ENCODE measurements around the gene CCDC83.

CCDC83 gene

GRCh38 chr11:85960678-85961077 is 105.5 kb downstream of the CCDC83 start:
- H3K4me3 ChIP-seq (replicated peaks; ENCODE audit: low read depth, low read length): no peak overlapping the region
- no peaks in the 10 kb centered on the region for H3K27me3 ChIP-seq (replicated peaks; ENCODE audit: control insufficient read depth, insufficient read depth, low read length)
- DNase-seq (ENCODE audit: extremely low read depth, insufficient read length): no peak
- H3K36me3 ChIP-seq (ENCODE audit: control insufficient read depth, insufficient read depth, low read length): peaks cover 8% of the 10 kb centered on the region
- TF ChIP-seq CTCF (IDR thresholded peaks at IDR 0.05; ENCODE audit: insufficient read depth, low read length, poor library complexity, severe bottlenecking): no peak

- no peak for DNase-seq (ENCODE audit: extremely low read depth, insufficient read length)
- peaks cover 10% of the 10 kb centered on the region for H3K36me3 ChIP-seq (ENCODE audit: control insufficient read depth, insufficient read depth, low read length)
Observed at GRCh38 chr11:85961130-85961529, 105.9 kb downstream of the CCDC83 start.

GRCh38 chr11:85961930-85962363 is 106.8 kb downstream of the CCDC83 start:
- no peaks in the 10 kb centered on the region for H3K27me3 ChIP-seq (replicated peaks; ENCODE audit: control insufficient read depth, insufficient read depth, low read length)
- DNase-seq (ENCODE audit: extremely low read depth, insufficient read length): no peak
- TF ChIP-seq CTCF (IDR thresholded peaks at IDR 0.05; ENCODE audit: insufficient read depth, low read length, poor library complexity, severe bottlenecking): no peak
- peaks cover 7% of the 10 kb centered on the region for H3K36me3 ChIP-seq (ENCODE audit: control insufficient read depth, insufficient read depth, low read length)
- H3K4me3 ChIP-seq (replicated peaks; ENCODE audit: low read depth, low read length): no peak overlapping the region

More at GRCh38 chr11:85961130-85961529, 105.9 kb downstream of the CCDC83 start:
- H3K4me3 ChIP-seq (replicated peaks; ENCODE audit: low read depth, low read length): no peak overlapping the region
- no peaks in the 10 kb centered on the region for H3K27me3 ChIP-seq (replicated peaks; ENCODE audit: control insufficient read depth, insufficient read depth, low read length)
- TF ChIP-seq CTCF (IDR thresholded peaks at IDR 0.05; ENCODE audit: insufficient read depth, low read length, poor library complexity, severe bottlenecking): no peak

GRCh38 chr11:85965202-85965601 is 110.0 kb downstream of the CCDC83 start:
- H3K27me3 ChIP-seq (replicated peaks; ENCODE audit: control insufficient read depth, insufficient read depth, low read length): no peaks in the 10 kb centered on the region
- H3K36me3 ChIP-seq (ENCODE audit: control insufficient read depth, insufficient read depth, low read length): peaks cover 10% of the 10 kb centered on the region
- H3K4me3 ChIP-seq (replicated peaks; ENCODE audit: low read depth, low read length): no peak overlapping the region
- no peak for TF ChIP-seq CTCF (IDR thresholded peaks at IDR 0.05; ENCODE audit: insufficient read depth, low read length, poor library complexity, severe bottlenecking)
- DNase-seq (ENCODE audit: extremely low read depth, insufficient read length): no peak

- no peak overlapping the region for H3K4me3 ChIP-seq (replicated peaks; ENCODE audit: low read depth, low read length)
- H3K36me3 ChIP-seq (ENCODE audit: control insufficient read depth, insufficient read depth, low read length): peaks cover 14% of the 10 kb centered on the region
- no peak for TF ChIP-seq CTCF (IDR thresholded peaks at IDR 0.05; ENCODE audit: insufficient read depth, low read length, poor library complexity, severe bottlenecking)
- H3K27me3 ChIP-seq (replicated peaks; ENCODE audit: control insufficient read depth, insufficient read depth, low read length): no peaks in the 10 kb centered on the region
- DNase-seq (ENCODE audit: extremely low read depth, insufficient read length): no peak
Observed at GRCh38 chr11:85967457-85967856, 112.3 kb downstream of the CCDC83 start.
